GM21390 (cell line): ENCODE measurements around the gene FAU.

Experiments
- ATAC-seq: cut with Tn5 transposase; IDR thresholded peaks from one replicate; pipeline ENCODE4 v1.9.1; 2021; ENCODE audit not compliant: unreplicated experiment

The FAU gene

DNA sequence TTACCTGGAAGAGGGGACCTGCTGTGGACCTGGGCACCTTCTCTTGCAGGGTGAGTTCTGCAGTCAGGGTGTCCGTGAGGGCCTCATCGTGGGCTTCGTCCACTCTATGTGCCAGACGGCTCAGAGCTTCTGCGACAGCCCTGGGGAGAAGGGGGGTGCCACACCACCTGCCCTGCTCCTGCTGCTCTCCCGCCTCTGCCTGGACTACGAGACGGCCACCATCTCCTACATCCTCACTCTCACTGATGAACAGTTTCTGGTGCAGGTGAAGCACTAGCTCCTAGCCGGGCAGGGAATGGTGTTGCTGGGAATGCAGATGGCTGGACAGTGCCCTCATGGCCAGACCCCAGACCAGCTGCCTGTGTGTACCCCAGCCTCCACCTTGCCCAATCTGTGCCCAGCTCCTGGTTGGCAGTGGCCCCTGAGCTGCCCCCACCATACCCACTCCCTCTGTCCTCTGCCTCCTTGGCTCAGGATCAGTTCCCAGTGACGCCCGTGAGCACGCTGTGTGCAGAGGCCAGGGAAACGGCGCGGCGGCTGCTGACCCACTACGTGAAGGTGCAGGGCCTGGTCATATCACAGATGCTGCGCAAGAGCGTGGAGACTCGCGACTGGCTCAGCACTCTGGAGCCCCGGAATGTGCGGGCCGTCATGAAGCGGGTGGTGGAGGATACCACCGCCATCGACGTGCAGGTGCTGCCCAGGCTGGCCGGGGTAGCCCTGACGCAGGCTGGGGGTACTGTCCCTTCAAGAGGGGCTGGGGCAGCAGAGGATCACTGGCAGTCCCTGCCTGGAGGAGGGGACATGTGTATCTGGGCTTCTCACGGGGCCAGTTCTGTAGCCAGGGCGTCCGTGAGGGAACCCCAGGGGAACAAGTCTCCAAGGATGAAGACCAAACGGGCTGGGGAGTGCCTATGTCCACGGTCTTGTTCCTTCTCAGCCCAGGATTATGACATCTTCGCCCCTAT is 12.4 kb downstream of the FAU start:
- ATAC-seq = no peak

DNA sequence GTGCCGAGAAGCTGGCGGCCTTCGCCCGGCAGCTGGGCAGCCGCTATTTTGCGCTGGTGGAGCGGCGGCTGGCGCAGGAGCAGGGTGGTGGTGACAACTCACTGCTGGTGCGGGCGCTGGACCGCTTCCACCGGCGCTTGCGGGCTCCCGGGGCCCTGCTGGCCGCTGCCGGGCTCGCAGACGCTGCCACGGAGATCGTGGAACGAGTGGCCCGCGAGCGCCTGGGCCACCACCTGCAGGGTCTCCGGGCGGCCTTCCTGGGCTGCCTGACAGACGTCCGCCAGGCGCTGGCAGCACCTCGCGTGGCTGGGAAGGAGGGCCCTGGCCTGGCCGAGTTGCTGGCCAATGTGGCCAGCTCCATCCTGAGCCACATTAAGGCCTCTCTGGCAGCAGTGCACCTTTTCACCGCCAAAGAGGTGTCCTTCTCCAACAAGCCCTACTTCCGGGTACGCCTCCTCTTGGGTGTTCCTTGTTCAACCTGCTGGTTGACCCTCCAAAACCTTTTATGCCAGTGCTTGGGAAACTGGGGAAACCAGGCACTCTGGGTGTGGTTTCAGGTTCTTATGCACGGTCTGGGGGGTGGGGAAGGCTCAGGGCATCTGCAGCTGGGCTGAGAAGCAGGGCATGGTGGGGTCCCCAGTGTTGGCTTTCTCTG is 13.3 kb downstream of the FAU start:
- ATAC-seq = no peak

DNA sequence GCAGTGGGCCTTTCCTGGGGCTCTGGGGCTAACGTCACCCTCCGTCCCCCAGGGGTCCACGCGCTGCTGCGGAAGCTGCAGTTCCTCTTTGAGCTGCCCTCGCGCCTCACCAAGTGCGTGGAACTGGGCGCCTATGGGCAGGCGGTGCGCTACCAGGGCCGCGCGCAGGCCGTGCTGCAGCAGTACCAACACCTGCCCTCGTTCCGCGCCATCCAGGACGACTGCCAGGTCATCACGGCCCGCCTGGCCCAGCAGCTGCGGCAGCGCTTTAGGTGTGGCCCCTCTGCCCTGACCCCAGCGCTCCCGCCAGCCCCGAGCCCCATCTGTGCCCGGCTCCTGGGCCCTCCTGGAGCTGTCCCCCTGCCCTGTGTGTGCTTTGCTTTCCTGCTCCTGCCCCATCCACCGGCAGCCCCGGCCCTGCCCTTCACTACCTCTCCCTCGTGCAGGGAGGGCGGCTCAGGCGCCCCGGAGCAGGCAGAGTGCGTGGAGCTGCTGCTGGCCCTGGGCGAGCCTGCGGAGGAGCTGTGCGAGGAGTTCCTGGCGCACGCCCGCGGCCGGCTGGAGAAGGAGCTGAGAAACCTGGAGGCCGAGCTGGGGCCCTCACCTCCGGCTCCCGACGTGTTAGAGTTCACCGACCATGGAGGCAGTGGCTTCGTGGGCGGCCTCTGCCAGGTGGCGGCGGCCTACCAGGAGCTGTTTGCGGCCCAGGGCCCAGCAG is 14.0 kb downstream of the FAU start:
- no peak for ATAC-seq

DNA sequence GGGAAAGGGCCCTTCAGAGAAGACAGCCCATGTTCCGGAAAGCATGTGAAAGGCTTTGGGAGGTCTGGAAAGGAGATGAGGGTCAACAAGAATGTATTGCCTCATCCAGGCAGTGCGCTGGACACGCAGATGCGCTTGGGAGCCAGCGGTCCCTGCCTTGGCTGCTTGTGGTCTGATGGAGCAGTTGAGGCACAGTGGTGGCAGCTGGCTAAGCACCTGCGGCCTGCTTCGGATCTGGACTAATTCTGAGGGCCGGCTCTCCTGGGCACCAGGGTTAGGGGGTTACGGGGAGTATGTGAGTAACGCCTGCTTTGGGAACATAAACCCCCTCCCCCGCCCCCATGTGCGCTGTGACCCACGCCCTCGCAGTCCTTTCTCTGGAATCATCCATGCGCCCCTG is 14.9 kb downstream of the FAU start:
- ATAC-seq = no peak

DNA sequence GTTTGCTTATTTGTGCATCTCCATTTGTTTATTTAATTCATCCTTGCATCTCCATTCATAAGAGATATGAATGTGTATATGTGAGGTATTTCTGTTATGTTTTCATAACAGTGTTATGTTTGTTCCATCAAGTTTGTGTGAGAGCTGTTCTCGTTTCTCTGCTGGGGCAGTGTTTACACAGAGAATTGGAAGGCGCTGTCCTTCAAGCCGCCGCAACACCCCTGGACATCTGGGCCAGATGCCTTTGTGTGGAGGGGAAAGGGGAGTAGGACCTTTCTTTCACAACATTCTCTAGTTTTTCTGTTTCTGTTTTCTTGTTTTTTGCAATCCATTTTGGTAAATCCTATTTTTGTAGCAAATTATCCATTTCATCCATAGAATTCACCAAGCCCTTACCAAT is 17.3 kb downstream of the FAU start:
- no peak for ATAC-seq

DNA sequence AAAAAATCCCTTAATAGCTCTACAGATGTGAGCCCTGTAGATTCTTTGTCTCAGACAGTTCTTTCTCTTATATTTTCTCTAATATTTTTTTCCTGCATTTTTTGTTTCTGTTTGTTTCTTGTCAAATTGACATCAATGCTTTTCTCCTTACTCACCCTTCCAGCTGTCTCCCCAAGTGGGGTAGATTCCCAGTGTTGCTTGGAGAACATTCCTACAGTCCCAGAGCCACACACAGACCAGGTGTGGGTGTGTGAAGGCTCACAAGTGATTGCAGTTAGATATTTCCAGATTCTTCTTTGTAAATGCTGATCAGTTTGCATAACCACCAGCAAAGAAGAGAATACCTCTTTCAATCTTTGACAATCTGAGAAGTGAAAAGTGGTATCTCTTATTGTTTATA is 18.5 kb downstream of the FAU start:
- no peak for ATAC-seq

DNA sequence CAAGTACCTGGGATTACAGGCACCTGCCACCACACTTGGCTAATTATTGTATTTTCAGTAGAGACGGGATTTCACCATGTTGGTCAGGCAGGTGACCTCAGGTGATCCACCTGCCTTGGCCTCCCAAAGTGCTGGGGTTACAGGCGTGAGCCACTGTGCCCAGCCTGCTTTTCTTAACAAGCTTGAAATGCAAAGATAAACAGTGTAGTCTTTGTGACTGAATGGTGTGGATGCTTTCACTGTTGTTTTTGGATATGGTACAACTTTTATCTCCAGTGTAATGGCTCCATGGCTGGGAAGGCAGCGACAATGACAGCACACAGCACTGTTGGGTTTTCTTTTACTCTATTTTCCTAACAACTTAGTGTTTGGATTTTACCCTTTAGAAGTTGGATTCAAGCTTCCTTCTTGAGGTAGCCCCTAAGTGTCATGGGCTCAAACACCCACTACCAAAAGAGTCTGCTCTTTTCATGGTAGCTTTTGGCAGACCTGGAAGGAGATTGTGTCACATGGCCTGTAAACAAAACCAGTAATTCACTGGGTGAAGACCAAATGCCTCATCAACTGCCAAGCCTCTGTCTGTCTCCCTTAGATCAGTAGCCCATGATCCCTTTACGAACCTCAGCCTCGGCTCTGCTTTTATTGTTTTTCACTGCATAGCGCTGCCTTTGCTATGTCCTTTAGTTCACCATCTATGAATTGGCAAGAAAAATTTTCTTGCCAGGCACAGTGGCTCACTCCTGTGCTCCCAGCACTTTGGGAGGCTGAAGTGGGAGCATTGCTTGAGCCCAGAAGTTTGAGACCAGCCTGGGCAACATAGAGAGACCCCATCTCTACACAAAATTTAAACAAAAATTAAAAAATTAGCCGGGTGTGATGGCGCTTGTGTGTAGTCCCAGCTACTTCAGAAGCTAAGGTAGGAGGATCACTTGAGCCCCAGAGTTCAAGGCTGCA is 19.5 kb downstream of the FAU start:
- ATAC-seq = no peak

DNA sequence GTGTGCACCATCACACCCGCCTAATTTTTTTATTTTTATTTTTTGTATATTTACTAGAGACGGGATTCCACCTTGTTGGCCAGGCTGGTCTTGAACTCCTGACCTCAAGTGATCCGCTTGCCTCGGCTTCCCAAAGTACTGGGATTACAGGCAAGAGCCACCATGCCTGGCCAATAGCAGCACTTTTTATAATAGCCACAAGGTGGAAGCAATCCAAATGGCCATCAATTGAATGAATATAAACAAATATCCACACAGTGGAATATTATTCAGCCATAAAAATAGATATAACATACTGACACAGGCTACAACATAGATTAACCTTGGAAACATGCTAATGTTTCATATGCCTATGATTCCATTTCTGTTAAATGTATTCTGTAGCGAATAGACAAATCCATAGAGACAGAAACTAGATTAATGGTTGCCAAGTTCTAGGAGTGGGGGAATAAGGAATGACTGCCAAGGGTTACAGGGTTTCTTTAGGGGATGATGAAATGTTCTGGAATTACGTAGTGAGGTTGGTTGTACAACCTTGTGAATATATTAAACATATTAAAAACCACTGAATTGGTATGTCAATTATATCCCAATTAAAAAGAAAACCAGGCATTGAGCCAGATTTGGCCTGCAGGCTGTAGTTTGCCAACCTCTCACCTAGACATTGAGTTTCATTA is 21.1 kb downstream of the FAU start:
- ATAC-seq = no peak

DNA sequence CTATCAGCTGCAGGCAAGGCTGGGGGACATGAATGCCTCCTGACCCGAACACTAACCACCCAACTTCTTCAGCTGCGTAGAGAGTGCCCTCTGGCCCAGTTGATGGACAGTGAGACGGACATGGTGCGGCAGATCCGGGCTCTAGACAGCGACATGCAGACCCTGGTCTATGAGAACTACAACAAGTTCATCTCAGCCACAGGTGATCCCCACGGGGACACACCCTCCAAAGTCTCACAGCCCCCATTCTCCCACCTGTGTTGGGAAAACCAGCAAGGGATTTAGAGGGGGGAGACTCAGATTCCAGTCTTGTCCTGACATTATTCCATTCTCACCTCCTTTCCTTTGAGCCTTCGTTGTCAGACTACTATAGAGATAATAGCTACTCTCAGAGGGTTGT is 25.0 kb downstream of the FAU start:
- no peak for ATAC-seq

DNA sequence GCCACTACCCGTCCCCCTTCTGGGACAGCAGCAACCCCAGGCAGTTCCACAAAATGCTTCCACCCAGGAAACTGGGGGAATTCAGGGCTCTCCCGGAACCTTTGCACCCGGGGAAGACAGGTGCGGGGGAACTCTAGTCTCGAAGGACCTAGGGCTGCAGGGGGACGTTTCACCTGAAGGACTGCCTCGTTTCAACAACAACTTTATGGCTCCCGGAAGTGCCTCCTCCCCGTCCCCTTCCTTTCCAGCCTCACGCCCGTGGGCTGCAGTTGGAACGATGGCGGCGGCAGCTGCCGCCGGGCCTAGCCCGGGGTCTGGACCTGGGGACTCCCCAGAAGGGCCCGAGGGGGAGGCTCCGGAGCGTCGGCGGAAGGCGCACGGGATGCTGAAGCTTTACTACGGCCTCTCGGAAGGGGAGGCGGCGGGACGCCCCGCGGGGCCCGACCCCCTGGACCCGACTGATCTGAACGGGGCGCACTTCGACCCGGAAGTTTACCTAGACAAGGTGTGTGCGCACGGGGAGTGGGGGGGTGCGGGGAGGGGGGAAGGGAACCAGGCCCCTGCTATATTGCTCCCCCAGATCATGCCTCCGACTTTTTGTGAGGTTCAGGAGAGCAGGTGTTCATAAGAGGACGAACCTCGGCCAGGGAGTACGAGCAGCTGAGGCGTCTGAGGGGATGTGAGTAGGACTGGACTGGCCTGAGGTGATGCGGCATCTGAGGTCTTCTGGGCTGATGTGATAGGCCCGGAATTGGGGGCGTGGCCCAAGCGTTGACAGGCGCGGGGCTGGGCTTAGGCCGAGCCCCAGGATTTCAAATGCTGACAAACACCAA is 25.7 kb downstream of the FAU start, which contains the start of gene VPS51:
TSS of gene VPS51 (plus strand) at position 241 of the 833 bp plus-strand sequence. CDS start at position 278, 37 bp downstream.
- ATAC-seq = peak; percentile 68

DNA sequence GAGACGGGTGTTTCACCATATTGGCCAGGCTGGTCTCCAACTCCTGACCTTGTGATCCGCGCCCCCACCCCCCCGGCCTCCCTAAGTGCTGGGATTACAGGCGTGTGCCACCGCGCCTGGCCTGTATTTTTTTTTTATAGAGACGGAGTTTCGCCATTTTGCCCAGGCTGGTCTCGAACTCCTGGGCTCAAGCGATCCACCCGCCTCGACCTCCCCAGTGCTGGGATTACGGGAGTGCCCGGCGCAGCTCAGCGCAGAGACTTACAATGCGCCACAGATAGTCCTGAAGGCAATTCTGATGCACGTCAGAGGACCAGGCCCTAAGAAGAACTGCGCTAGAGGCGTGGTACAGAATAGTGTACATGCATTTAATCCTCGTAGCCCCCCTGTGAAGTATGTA is 26.5 kb downstream of the FAU start:
- ATAC-seq = no peak

DNA sequence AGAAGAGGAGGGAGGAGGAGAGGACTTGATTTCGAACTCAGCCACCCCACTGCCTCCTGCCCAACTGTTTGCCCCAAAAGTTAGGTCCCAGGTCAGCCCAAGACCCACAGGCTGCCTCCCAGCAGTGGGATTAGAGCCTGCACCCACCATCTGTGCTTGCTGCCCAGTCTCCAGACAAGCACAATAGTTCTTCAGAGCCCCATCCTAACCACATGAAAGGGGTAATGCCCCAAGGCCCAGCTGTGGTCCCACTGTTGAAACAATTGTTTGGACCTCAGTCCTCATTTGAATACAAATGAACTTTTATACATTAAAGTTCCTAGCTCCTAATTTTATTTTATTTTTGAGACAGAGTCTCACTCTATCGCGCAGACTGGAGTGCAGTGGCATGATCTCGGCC is 31.3 kb downstream of the FAU start:
- ATAC-seq = no peak

DNA sequence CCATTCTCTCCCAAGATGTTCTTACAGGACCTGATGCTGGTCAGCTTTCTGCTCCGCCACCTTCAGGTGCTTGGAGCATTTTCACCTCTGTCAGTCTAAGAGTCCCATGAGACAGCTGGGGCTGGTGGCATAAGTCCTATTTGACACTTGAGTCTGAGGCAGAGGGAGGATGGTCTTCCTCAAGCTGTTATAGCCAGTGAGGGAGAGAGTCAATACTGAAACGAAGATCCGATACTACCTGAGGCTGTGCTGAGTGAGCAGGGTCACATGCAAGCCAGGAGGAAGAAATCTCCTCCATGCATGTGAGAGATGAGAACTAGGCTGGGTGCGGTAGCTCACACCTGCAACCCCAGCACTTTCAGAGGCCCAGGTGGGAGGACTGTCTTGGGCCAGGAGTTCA is 32.3 kb downstream of the FAU start:
- no peak for ATAC-seq

DNA sequence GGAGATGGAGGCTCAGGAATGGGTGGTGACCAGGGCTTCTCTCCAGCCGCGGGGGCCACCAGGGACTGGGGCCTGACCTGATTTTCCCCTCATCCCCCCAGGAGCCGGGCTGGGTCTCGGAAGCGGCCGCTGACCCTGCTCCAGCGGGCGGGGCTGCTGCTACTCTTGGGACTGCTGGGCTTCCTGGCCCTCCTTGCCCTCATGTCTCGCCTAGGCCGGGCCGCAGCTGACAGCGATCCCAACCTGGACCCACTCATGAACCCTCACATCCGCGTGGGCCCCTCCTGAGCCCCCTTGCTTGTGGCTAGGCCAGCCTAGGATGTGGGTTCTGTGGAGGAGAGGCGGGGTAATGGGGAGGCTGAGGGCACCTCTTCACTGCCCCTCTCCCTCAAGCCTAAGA is 34.1 kb downstream of the FAU start:
- no peak for ATAC-seq

DNA sequence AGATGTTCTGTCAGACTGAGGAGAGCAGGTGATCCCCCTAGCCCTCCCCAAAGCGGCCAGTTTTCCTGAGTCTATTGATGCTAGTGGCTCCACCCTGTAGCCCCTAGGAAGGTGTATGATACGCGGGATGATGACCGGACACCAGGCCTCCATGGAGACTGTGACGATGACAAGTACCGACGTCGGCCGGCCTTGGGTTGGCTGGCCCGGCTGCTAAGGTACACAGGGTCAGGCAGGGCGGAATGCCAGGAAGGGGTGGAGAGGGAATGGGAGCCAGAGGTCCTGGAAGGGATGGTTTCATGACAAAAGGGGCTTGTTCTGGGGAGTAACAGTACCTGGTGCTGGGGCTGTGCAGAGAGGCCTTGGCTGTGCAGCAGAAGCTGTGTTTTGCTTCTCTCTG is 34.7 kb downstream of the FAU start:
- no peak for ATAC-seq

DNA sequence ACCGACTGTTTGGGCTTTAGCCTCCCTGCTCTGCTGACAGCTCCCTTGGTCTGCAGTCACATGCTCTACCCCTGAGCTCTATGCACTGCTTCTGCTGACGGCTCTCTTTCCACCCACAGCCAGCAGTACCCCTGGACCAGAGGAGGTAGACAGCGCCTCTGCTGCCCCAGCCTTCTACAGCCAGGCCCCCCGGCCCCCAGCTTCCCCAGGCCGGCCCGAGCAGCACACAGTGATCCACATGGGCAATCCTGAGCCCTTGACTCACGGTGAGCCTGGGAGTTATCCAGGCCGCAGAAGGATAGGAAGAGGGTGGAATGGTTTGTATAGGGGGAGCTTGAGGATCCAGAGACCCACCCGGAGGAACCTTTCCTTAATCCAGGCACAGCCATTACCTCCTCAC is 35.1 kb downstream of the FAU start:
- ATAC-seq = no peak

DNA sequence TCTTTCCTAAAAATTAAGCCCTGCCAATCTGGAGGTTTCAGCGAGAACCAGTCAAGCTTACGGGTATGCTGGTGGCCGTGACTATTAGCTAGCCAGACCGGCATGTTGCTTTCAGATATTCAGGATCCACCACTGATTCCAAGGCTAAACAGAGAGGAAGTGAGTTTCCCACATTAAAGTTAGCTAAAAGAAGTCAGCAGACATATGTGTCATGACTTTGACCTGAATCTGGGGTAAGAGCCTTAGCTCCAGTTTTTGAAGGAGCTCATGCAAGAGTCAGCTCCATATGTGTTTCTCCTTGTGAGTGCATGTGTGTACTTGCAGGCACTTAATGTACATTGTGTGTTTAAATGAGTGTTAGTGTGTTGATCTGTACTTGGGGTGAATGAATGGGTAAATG is 36.5 kb downstream of the FAU start:
- no peak for ATAC-seq

DNA sequence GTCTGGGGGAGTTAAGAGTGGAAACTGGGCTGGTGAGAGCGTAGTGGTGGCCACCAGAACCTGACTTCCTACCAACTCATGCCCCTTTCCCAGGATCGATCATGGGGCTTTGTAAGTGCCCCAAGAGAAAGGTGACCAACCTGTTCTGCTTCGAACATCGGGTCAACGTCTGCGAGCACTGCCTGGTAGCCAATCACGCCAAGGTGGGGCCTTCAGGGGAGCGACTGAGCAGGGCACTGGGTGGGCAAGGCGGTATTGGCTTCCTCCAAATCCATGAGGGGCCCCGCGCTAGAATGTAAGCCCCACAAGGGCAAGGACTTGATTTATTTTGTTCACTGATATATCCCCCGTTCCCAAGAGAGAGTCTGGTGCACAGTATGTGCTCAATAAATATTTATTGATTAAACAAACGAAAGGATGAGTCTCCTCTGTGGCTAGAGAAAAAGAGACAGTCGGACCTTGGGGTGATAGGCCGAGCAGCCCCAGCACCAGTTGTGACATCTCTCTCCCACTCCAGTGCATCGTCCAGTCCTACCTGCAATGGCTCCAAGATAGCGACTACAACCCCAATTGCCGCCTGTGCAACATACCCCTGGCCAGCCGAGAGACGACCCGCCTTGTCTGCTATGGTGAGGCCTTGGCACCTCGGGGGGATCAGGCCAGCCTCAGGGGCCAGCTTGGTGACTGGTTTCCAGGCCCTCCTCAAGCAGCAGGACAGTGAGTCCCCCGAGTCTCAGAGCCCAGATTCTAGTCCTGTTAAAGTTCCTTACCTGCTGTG is 37.1 kb downstream of the FAU start:
- no peak for ATAC-seq
